Activated naive CD8-positive, alpha-beta T cell treated with anti-CD3 and anti-CD28 coated beads for 36 hours (primary cell): ENCODE data around the gene PZP. TPM values are rescaled to one million over a fixed set of nuclear protein-coding genes. Genes with fewer than 3 reads are reported as not detected.

Experiments used
- DNase-seq: peaks from one replicate; pipeline ENCODE4 v3.0.0; 2021
- H3K27ac Mint-ChIP-seq: one replicate; pipeline ENCODE4 v1.8.0; 2022; ENCODE audit warnings: mild to moderate bottlenecking, moderate library complexity, mixed read lengths
- H3K27me3 Mint-ChIP-seq: one replicate; pipeline ENCODE4 v1.8.0; 2022; ENCODE audit warnings: mild to moderate bottlenecking, mixed read lengths
- H3K36me3 Mint-ChIP-seq: one replicate; pipeline ENCODE4 v1.8.0; 2021; ENCODE audit warnings: mild to moderate bottlenecking, mixed read lengths
- H3K4me1 Mint-ChIP-seq: one replicate; pipeline ENCODE4 v1.8.0; 2021; ENCODE audit warnings: mixed read lengths
- H3K4me3 Mint-ChIP-seq: one replicate; pipeline ENCODE4 v1.8.0; 2022; ENCODE audit warnings: mild to moderate bottlenecking, moderate library complexity, mixed read lengths
- H3K9me3 Mint-ChIP-seq: one replicate; pipeline ENCODE4 v1.8.0; 2022; ENCODE audit warnings: mixed read lengths
- total RNA-seq, 2 experiments: library from RNA; stranded (reverse); gene quantifications; one replicate each; pipeline ENCODE4 v1.2.3, GENCODE V29; 2021

The PZP gene
- total RNA-seq, 2 experiments from 2014 or later = not detected

GRCh38 chr12:9122091-9122609 lies 86.0 kb downstream of the PZP start:
- Mint-ChIP-seq H3K36me3 (no peaks in the 10 kb centered on the region), H3K4me1 (peaks cover 2% of the 10 kb centered on the region), H3K4me3 (no peak overlapping the region), H3K27ac (no peak overlapping the region), H3K27me3 (no peaks in the 10 kb centered on the region), H3K9me3 (no peaks in the 10 kb centered on the region)
- no peak for DNase-seq

- H3K4me1 Mint-ChIP-seq = peaks cover 9% of the 10 kb centered on the region
- no peak overlapping the region for H3K27ac Mint-ChIP-seq
- DNase-seq = no peak
- H3K36me3 Mint-ChIP-seq = peaks cover 1% of the 10 kb centered on the region
- no peak overlapping the region for H3K4me3 Mint-ChIP-seq
- H3K9me3 Mint-ChIP-seq = no peaks in the 10 kb centered on the region
- H3K27me3 Mint-ChIP-seq = no peaks in the 10 kb centered on the region
These were observed 87.6 kb downstream of the PZP start for GRCh38 chr12:9120487-9121184.

DNA sequence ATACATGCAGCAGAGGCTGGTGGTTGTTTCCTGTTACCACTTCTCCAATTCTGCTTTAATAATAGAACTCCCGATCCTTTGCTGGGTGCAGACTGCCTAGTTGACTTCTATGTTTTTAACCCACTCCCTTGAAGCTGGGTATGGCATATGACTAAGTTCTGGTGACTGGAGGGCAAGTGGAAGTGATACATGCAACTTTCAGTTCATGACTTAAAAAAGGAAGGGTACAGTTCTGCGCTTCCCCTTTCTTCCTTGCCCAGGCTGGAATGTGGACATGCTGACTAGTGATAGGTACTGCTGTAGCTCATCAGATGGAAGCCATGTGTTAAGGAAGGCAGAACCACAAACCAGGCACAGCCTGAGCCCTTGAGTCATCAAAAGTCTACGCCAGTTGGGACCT lies 90.0 kb downstream of the PZP start:
- Mint-ChIP-seq H3K4me3 (no peak overlapping the region), H3K4me1 (peaks cover 12% of the 10 kb centered on the region), H3K27me3 (no peaks in the 10 kb centered on the region), H3K27ac (no peak overlapping the region), H3K36me3 (peaks cover 1% of the 10 kb centered on the region), H3K9me3 (no peaks in the 10 kb centered on the region)
- DNase-seq = no peak

GRCh38 chr12:9115731-9116559 lies 92.2 kb downstream of the PZP start, which contains the start of gene A2M:
Gene A2M (minus strand): TSS chr12:9115919. CDS start chr12:9115849, 70 bp downstream.
- H3K27ac Mint-ChIP-seq = no peak within 1 kb of the TSS
- DNase-seq = no peak
- H3K36me3 Mint-ChIP-seq = peaks cover 1% of the 10 kb centered on the region
- peaks cover 12% of the 10 kb centered on the region for H3K4me1 Mint-ChIP-seq
- no peaks in the 10 kb centered on the region for H3K27me3 Mint-ChIP-seq
- no peaks in the 10 kb centered on the region for H3K9me3 Mint-ChIP-seq
- H3K4me3 Mint-ChIP-seq = no peak within 1 kb of the TSS

GRCh38 chr12:9114946-9115345 lies 93.2 kb downstream of the PZP start:
- H3K27me3 Mint-ChIP-seq = no peaks in the 10 kb centered on the region
- H3K4me1 Mint-ChIP-seq = peaks cover 12% of the 10 kb centered on the region
- H3K27ac Mint-ChIP-seq = no peak overlapping the region

GRCh38 chr12:9113987-9114309 lies 94.2 kb downstream of the PZP start:
- peaks cover 1% of the 10 kb centered on the region for H3K36me3 Mint-ChIP-seq
- no peaks in the 10 kb centered on the region for H3K27me3 Mint-ChIP-seq
- H3K27ac Mint-ChIP-seq = no peak overlapping the region
- peaks cover 12% of the 10 kb centered on the region for H3K4me1 Mint-ChIP-seq
- H3K9me3 Mint-ChIP-seq = no peaks in the 10 kb centered on the region
- no peak overlapping the region for H3K4me3 Mint-ChIP-seq
- no peak for DNase-seq

More at GRCh38 chr12:9114946-9115345, 93.2 kb downstream of the PZP start:
- peaks cover 1% of the 10 kb centered on the region for H3K36me3 Mint-ChIP-seq
- DNase-seq = no peak
- H3K9me3 Mint-ChIP-seq = no peaks in the 10 kb centered on the region
- H3K4me3 Mint-ChIP-seq = no peak overlapping the region

DNA sequence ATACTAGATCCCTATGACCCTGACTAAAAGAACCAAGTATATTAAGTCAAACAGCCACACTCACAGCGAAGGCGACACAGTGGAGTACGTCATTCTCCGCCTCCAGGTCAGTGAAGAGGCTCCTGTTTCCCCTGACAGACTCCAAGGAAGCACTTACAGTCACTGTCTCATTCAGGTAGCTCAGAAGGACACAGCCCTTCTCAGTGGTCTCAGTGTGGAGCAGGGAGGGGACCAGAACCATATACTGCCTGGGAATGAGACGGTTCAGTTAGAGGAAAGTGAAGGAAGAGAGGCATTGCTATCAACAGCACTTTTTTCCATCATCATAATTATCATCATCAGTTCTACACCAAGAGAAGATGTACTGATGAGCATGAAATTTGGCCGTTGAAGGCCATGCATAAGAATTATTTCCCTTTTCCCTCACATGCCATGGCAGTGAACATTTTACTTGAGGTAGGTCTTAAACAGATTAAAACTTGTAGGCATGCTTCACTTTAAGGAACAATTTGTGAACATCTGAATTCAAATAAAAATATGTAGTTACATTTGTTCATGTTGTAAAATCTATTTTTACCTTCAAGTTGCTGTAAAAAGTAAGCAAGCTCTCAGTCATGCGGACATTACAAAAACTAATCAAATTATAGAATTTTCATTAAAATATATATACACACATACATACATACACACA lies 94.8 kb downstream of the PZP start:
- H3K4me3 Mint-ChIP-seq = no peak overlapping the region

GRCh38 chr12:9112076-9112853 lies 95.9 kb downstream of the PZP start:
- no peak overlapping the region for H3K27ac Mint-ChIP-seq
- peaks cover 10% of the 10 kb centered on the region for H3K4me1 Mint-ChIP-seq
- H3K9me3 Mint-ChIP-seq = no peaks in the 10 kb centered on the region
- peaks cover 1% of the 10 kb centered on the region for H3K36me3 Mint-ChIP-seq
- H3K4me3 Mint-ChIP-seq = no peak overlapping the region
- DNase-seq = no peak
- H3K27me3 Mint-ChIP-seq = no peaks in the 10 kb centered on the region

More for the DNA sequence above, 94.8 kb downstream of the PZP start:
- H3K27ac Mint-ChIP-seq = no peak overlapping the region
- H3K36me3 Mint-ChIP-seq = peaks cover 1% of the 10 kb centered on the region
- DNase-seq = no peak
- no peaks in the 10 kb centered on the region for H3K27me3 Mint-ChIP-seq
- peaks cover 12% of the 10 kb centered on the region for H3K4me1 Mint-ChIP-seq
- no peaks in the 10 kb centered on the region for H3K9me3 Mint-ChIP-seq

DNA sequence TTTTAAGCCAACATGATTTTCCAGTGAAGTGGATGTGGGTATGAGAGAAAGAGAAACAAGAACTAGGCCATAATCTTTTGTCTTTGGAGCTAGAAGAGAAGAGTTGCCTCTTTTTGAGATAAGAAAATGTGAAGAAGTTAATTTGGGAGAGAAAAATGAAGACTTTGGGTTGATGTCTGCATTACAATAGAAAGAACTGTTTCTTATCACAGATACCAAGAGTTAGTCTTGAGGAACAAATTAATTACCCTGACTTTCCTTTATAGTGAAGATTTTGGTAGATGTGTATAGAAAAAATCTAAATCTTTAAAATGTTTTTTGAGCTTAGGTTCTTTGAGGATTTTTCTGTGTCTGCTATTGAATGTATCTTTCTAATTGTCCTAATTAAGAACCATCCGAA lies 96.7 kb downstream of the PZP start:
- H3K9me3 Mint-ChIP-seq = no peaks in the 10 kb centered on the region
- no peak overlapping the region for H3K4me3 Mint-ChIP-seq
- no peak overlapping the region for H3K27ac Mint-ChIP-seq
- no peak for DNase-seq
- H3K36me3 Mint-ChIP-seq = peaks cover 1% of the 10 kb centered on the region
- H3K27me3 Mint-ChIP-seq = no peaks in the 10 kb centered on the region
- H3K4me1 Mint-ChIP-seq = peaks cover 9% of the 10 kb centered on the region

DNA sequence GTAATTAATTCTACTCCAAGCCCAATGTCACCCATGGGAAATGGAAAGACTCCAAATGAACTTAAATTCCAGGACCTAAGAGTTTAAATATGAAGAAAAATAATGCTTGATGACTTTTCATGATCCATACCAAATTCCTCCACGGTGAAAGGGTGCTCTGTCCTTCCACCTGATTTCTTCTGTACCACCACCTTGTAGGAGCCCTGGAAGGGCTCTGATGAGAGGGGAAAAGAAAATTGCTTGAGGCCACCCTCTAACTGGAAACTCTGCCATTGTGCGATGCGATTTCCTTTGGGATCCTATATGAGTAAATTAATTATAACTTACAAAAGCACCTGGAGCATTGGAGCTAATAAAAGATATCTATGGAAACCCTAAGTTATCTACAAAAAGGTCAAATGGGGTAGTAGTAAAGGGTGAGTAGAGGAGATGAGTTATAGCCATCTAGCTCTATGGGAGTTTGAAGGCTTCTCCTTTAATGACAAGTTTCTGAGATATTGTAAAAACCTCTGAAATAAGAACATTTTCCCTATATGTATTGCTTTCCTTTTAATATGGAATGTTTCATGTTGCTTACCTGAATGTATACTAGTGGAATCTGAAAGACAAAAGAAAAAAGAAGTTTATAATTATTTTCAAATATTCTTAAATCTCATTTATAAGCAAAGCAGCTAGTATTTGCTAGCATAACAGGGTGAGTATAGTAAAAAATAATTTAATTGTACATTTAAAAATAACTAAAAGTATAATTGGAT lies 98.3 kb downstream of the PZP start:
- Mint-ChIP-seq H3K4me3 (no peak overlapping the region), H3K36me3 (no peaks in the 10 kb centered on the region), H3K4me1 (peaks cover 4% of the 10 kb centered on the region), H3K27me3 (no peaks in the 10 kb centered on the region), H3K27ac (no peak overlapping the region), H3K9me3 (no peaks in the 10 kb centered on the region)
- DNase-seq = no peak

DNA sequence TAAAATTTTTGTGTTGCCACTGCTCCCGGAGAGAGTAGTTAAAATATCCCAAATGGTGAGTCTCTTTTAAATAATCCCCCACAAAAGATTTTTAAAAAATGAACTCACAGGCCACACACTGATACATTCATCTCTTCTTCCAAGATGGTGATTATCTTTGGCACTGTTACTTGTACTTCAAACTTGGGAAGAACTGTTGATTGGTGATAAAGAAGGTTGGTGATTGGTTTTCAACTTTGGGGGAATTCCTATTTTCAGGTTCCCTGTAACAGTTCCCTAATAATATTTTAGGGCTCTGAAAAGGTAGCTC lies 99.0 kb downstream of the PZP start:
- Mint-ChIP-seq H3K27me3 (no peaks in the 10 kb centered on the region), H3K4me3 (no peak overlapping the region), H3K36me3 (no peaks in the 10 kb centered on the region), H3K27ac (no peak overlapping the region), H3K9me3 (no peaks in the 10 kb centered on the region), H3K4me1 (peaks cover 4% of the 10 kb centered on the region)
- DNase-seq = no peak

GRCh38 chr12:9108504-9109212 lies 99.5 kb downstream of the PZP start:
- Mint-ChIP-seq H3K4me1 (peaks cover 7% of the 10 kb centered on the region), H3K36me3 (no peaks in the 10 kb centered on the region), H3K4me3 (no peak overlapping the region), H3K27me3 (no peaks in the 10 kb centered on the region), H3K9me3 (no peaks in the 10 kb centered on the region), H3K27ac (no peak overlapping the region)
- no peak for DNase-seq

- no peak for DNase-seq
- H3K4me3 Mint-ChIP-seq = no peak overlapping the region
- no peaks in the 10 kb centered on the region for H3K27me3 Mint-ChIP-seq
- no peak overlapping the region for H3K27ac Mint-ChIP-seq
- H3K9me3 Mint-ChIP-seq = no peaks in the 10 kb centered on the region
- H3K36me3 Mint-ChIP-seq = no peaks in the 10 kb centered on the region
- H3K4me1 Mint-ChIP-seq = peaks cover 13% of the 10 kb centered on the region
These were observed 100.7 kb downstream of the PZP start for GRCh38 chr12:9107542-9107873.
